Ishikawa (cell line): ENCODE data around the gene NRSN1.

Source experiments
- CEBPB ChIP-seq: IDR thresholded peaks from 2 replicates; pipeline ENCODE4 v1.6.1; 2012
- CREB1 ChIP-seq: IDR thresholded peaks from 2 replicates; pipeline ENCODE4 v1.6.1; 2012; ENCODE audit warnings: low read depth
- EGR1 ChIP-seq: IDR thresholded peaks from 2 replicates; pipeline ENCODE4 v1.6.1; 2012
- EP300 ChIP-seq: IDR thresholded peaks from 2 replicates; pipeline ENCODE4 v1.6.1; 2012; ENCODE audit warnings: borderline replicate concordance
- FOXM1 ChIP-seq: IDR thresholded peaks from 2 replicates; pipeline ENCODE4 v1.6.1; 2012; ENCODE audit warnings: low read depth, borderline replicate concordance
- MAX ChIP-seq: IDR thresholded peaks from 2 replicates; pipeline ENCODE4 v1.6.1; 2012
- NFIC ChIP-seq: IDR thresholded peaks from 2 replicates; pipeline ENCODE4 v1.6.1; 2012
- RAD21 ChIP-seq: IDR thresholded peaks from 2 replicates; pipeline ENCODE4 v1.6.1; 2012; ENCODE audit warnings: low read depth
- REST ChIP-seq: IDR thresholded peaks from 2 replicates; pipeline ENCODE4 v1.6.1; 2012; ENCODE audit warnings: low read depth, mild to moderate bottlenecking
- TAF1 ChIP-seq: IDR thresholded peaks from 2 replicates; pipeline ENCODE4 v1.6.1; 2012; ENCODE audit warnings: low read depth, mild to moderate bottlenecking
- TCF12 ChIP-seq: IDR thresholded peaks from 2 replicates; pipeline ENCODE4 v1.6.1; 2012; ENCODE audit warnings: low read depth
- TEAD4 ChIP-seq: IDR thresholded peaks from 2 replicates; pipeline ENCODE4 v1.6.1; 2012
- YY1 ChIP-seq: IDR thresholded peaks from 2 replicates; pipeline ENCODE4 v1.6.1; 2012; ENCODE audit warnings: low read depth
- ZBTB7A ChIP-seq: IDR thresholded peaks from 2 replicates; pipeline ENCODE4 v1.6.1; 2012; ENCODE audit warnings: low read depth
- TF ChIP-seq, protein P1 (sequence below): IDR thresholded peaks from 2 replicates; pipeline ENCODE4 v1.6.1; 2012

Gene NRSN1

DNA sequence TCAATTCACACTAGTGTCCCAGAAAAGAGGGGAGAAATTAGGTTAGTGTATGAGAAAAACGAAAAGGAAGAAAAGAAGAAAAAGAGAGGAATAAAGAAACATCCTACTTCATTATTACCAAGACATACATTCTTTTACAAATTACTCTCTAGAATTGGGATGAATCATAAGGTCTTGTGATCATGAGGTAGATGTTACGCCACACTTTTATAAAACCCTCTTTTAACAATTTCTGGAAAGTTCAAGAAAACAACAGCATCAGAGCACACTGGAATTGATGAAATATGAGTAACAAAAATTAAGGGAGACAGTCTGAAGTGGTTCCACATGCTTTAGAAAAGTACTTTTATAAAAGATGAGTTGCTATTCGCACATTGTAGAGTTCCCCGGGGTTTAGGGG lies 32.6 kb upstream of the NRSN1 start:
- TF ChIP-seq ZBTB7A (no peak), MAX (no peak), EGR1 (no peak), TAF1 (no peak), TEAD4 (no peak), CREB1 (no peak), REST (no peak), NFIC (no peak), CEBPB (no peak), EP300 (no peak), RAD21 (no peak), TCF12 (no peak), YY1 (no peak), FOXM1 (no peak)
- TF ChIP-seq, protein P1, sequence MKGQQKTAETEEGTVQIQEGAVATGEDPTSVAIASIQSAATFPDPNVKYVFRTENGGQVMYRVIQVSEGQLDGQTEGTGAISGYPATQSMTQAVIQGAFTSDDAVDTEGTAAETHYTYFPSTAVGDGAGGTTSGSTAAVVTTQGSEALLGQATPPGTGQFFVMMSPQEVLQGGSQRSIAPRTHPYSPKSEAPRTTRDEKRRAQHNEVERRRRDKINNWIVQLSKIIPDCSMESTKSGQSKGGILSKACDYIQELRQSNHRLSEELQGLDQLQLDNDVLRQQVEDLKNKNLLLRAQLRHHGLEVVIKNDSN: no peak

- TF ChIP-seq MAX (no peak), FOXM1 (no peak), EP300 (no peak), ZBTB7A (no peak), EGR1 (no peak), TAF1 (no peak), CEBPB (no peak), REST (no peak), TCF12 (no peak), YY1 (no peak)
- TF ChIP-seq, protein P1: no peak
These were observed 26.8 kb upstream of the NRSN1 start for GRCh38 chr6:24099181-24099580.

GRCh38 chr6:24100024-24100769 lies 25.8 kb upstream of the NRSN1 start:
- TF ChIP-seq FOXM1 (no peak), CEBPB (no peak), ZBTB7A (no peak), TAF1 (no peak), CREB1 (no peak), NFIC (no peak), MAX (no peak), RAD21 (no peak), EGR1 (no peak), YY1 (no peak), TCF12 (no peak)
- TF ChIP-seq, protein P1: no peak

GRCh38 chr6:24100770-24101155 lies 25.3 kb upstream of the NRSN1 start:
- TF ChIP-seq TCF12 (no peak), FOXM1 (no peak), EGR1 (no peak), CREB1 (no peak), NFIC (no peak)

GRCh38 chr6:24105191-24105590 lies 20.8 kb upstream of the NRSN1 start:
- TF ChIP-seq EP300 (no peak), FOXM1 (no peak), YY1 (no peak), MAX (no peak), TAF1 (no peak), TCF12 (no peak), REST (no peak), CREB1 (no peak), RAD21 (no peak), NFIC (no peak), EGR1 (no peak), ZBTB7A (no peak)
